ENCODE data around the gene ZNF654.
"Not testable (repeated sequence)": the region's sequence is repeated elsewhere in the genome, so short reads cannot be mapped to it uniquely, and the experiment has no call there.

The ZNF654 gene

DNA sequence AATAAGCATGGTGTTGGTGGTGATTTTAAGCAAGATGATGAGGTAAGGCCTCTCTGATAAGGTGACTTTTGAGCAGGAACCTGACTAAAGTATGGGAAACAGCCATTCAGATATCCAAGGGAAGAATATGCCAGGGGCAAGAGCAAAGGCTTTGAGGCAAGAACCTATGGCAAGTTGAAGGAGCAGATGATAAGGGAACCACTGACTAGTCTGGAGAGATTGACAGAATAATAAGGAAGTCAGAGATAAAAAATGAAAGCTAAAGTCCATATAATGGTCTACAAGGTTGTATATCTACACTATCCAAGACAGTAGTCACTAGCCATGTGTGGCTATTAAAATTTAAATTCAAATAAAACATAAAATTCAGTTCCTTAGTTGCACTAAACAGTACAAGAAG, 88.2 kb downstream of the ZNF654 start:
- no peak for DNase-seq

DNA sequence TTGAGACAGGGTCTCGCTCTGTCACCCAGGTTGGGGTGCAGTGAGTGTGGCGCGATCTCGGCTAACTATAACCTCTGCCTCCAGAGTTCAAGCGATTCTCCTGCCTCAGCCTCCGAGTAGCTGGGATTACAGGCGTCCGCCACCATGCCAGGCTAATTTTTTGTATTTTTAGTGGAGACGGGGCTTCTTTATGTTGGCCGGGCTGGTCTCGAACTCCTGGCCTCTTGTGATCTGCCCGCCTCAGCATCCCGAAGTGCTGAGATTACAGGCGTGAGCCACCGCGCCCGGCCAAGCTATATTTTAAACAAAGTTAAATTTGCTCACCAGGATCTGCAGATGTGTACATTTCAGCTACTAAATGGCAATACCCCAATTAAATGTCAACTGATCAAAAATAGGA, 89.6 kb downstream of the ZNF654 start:
- DNase-seq, result no peak

DNA sequence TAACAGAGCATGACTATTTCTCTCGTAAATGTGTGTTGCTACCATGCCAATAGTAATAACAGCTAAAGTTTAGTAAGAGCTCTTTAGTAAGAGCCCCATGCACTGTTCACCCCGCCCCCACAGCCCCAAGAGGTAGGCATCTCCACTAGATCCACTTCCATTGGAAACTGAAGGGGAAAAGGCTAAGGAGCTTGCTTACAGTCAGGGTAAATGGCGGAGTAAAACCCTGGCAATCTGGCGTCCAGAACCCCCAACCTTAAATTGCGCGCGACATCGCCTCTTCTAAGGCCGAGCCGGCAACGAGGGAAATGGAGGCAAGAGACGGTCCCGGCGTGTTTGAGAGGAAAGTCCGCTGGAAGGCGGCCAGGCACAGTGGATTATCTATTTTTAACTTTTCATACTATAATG, 90.0 kb downstream of the ZNF654 start:
- no peak for DNase-seq

DNA sequence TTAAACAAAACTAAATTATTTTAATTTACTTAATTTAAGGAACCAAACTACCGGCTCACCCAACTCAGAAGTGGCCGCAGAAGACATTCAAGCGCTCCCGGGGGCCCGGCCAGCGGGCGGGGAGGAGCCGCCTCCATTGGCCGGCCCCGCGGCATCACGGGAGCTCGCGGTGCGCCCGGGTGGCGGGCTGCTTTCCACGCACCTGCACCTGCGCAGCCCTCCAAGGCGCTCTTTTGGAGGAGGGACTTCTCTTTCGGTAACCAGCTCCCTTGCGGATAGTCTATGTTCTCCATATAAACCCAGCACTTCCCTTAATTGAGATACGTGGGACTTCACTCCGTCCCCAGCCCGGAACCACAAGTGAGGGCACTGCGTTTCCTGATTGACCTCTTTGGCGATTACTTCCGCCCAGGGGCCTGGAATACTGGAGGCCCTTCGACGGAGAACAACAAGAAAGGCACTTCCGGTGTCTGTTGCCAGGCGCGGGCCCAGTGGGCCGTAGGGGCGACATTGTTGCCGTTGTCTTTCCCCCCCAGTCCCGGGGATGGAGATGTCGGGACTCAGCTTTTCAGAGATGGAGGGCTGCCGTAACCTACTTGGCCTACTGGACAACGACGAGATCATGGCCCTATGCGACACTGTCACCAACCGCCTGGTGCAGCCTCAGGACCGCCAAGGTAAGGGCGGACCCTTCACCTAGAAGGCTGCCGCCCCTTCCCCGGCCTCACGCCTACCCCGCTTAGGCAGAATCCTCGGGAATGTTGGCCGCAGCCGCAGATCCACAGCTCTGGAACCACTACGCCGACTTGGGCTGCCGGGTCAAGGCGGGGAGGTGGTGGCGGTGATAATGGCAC, 90.7 kb downstream of the ZNF654 start, which contains the start of gene C3orf38:
C3orf38 (plus strand) TSS at position 451 of the 854 bp plus-strand sequence; CDS start at position 545, 94 bp downstream.
- peak; percentile 66 to 71 for DNase-seq

DNA sequence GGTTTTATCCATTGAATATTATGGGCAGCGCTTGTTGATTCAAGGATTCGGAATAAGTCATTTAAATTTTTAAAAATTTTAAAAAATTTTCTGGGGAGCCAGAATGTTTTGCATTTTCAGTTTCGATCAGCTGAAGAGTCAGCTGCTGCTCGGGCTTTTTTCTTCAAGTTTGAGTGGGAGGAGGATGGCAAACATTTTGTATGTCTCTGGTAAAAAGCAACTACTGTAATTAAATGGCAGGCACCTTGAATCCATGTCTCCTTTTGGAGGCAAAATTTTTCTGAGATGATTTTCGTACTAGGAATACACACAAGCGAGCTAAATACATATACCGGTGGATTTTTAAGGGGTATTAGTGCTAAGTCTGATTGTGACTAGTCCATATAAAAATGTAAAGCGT, 91.3 kb downstream of the ZNF654 start:
- DNase-seq, result peak in 1 of 2 donors; percentile 31

DNA sequence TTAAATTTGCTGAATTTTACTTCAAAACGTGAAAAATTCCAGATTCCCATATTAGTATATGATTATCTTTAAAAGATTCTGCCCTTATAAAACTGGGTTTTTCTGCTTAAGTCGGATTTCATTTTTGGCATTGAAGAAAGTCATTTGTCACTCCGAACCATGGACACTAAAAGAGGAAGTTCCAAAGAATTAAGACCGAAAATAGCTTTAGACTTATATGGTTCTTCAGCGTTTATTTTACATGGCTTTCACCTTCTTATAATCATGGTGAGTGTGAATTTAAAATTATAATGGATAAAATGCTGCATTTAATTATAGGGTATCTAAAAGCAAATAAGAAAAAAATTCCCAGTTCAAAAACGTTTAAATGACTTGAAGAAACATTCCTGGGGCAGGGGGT, 91.8 kb downstream of the ZNF654 start:
- no peak for DNase-seq

DNA sequence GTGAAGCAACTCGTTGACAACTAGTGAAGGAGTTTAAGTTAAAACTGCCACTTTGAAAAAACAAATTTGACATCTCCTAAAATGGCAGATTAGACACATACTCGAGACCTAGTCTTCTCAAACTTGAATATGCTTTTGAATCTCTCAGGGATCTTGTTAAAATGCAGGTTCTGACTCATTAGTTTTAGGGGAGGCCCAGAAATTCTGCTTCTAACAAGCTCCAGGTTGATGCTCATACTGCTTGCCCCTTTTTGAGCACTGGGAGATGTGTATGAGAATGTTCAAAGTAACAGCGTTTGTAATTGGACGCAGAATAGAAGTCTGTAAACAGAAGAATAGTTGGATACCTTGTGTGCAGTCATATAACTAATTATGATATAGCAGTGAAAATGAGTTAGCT, 92.3 kb downstream of the ZNF654 start:
- DNase-seq, result no peak

DNA sequence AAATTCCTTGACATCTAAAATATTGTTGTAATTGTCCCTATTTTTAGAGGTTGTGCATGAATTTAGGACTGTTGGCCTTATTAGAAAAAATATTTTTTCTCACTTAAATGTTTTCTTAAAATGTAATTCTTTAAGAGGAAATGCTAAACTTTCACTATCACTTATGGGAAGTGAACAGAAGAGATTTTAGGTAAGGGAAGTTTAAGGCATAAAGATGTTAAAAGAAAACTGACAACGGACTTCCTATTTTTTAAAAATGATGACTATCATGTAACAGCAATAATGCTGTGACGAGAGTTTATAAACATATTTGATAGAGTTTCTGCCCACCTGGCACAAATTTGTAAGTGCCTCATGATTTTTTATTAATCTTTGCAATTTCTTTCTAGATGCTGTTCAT, 93.8 kb downstream of the ZNF654 start:
- DNase-seq, result no peak

DNA sequence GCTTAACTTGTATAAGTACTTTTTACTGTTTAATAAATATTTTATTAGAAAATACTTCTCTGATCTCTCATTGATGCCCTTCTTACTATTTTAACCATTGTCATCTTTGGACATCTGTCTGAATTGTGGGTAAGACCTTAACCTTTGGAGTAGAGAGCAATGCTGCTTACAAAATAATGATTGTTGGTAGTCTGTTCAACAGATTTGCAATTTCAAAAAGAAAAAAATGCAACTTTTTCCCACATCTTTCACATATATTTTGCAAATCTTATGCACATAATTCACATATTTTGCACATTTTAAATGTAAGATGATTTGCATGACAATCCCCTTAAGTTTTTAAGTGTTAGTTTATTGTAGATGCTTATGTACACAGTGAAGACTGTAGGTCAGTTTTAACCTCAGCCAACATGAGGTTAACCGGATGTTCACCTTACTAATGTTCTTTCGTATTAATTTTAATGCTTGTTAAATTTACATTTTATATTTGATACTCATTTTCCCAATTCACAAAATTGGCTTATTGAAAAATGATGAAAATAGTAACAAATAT, 107.4 kb downstream of the ZNF654 start:
- DNase-seq, result no peak

DNA sequence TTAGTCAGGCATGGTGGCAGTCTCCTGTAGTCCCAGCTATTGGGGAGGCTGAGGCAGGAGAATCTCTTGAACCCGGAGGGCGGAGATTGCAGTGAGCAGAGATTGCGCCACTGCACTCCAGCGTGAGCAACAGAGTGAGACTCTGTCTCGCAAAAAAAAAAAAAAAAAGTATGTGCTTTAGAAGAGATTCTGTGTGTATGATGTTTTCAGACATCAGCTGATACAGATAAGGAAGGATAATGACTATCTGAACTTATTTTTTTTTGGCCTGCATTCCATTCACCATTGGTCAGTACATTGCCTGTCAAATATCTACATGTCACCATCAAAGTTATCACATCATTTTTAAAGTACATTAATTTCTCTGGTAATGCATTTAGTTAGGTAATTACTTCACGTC, 108.1 kb downstream of the ZNF654 start:
- DNase-seq, result no peak

DNA sequence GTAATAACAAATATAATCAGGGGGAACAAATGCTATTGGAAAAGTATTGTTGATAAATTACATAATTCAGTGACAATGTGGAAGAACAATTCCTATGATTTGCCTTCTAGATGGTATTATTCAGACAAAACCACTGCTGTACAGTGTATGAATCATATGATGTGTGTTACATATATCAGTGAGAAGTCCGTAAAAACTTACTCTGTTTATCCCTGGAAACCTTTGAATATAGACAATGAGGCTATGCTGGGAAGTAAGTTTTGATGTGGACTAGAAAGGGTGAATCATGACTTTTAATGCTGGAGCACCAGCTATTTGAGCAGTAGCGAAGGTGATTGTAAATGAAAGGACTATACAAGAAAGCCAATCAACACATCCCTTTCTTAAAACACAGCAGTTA, 108.6 kb downstream of the ZNF654 start:
- DNase-seq, result no peak

DNA sequence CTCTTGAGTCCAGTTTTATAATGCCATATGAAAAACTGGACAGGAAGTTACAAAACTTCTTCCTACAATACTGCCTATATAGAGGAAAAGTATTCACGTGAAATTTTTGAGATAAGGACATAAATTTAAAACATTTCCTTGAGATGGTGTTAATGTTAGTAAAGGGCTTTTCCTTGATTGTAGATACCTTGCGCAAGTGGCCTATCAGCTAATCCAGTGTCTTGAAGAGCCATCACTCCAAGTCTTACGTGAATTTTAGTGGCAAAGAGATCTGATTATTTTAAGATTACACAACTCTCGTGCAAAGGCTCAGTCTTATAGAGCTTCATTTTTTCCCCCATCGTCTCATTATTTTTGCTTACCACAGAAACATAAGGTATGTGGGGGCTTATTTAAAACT, 109.1 kb downstream of the ZNF654 start:
- DNase-seq, result no peak

DNA sequence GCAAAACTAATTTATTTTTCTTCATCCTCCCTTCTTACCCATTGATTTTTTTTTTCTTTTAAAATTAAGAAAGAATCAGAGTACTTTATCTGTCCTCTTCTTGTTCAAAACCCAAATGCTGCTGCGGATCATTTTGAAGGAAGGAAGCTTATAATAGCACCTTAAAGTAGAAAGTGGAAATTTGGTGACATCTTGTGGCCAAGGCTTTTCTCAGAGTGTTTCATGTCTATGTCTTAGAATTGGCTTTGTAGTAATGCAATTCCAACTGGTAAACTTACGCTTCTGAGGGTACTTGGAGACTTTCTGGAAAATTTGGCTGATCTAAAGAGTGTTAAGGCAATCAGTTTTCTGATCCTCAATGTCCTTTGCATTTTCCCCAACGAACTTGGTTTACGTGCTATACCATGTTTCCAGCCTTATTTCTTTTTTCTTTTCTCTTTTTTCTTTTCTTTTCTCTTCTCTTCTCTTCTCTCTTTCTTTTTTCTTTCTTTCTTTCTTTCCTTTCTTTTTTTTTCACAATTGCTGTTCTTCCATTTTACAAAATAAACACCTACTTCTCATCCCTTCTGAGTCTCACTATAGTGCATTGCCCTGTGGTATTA, 121.4 kb downstream of the ZNF654 start:
- peak; percentile 8 to 28 for DNase-seq

DNA sequence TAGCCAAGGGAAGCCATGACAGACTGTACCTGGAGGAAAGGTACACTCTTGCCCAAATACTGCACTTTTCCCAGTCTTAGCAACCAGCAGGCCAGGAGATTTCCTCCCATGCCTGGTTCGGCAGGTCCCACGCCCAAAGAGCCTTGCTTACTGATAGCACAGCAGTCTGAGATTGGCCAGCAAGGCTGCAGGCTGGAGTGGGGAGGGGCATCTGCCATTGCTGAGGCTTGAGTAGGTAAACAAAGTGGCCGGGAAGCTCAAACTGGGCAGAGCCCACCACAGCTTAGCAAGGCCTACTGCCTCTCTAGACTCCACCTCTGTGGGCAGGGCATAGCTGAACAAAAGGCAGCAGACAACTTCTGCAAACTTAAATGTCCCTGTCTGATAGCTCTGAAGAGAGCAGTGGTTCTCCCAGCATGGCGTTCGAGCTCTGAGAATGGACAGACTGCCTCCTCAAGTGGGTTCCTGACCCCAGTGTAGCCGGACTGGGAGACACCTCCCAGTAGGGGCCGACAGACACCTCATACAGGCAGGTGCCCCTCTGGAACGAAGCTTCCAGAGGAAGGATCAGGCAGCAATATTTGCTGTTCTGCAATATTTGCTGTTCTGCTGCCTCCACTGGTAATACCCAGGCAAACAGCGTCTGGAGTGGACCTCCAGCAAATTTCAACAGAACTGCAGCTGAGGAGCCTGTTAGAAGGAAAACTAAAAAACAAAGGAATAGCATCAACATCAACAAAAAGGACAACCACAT, 123.3 kb downstream of the ZNF654 start:
- not testable (repeated sequence) for DNase-seq

DNA sequence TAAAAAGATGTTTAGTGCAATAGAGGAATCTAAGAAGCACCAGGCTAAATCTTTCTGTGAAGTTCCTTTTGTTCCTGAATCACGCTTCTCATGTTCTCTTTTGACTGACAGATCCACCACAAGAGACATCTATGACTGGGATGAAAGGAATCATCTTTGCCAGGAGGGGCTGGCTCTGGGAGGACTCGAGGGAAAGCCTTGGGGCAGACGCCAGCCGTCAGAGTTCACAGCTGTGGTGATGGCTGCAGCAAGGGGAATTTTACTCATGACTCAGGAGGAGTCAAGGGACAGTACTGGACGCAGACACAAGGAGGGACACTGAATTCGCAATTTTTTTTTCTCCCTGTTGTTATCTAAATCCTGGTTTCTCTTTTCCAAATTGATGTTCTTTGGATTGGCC, 129.4 kb downstream of the ZNF654 start:
- no peak for DNase-seq

DNA sequence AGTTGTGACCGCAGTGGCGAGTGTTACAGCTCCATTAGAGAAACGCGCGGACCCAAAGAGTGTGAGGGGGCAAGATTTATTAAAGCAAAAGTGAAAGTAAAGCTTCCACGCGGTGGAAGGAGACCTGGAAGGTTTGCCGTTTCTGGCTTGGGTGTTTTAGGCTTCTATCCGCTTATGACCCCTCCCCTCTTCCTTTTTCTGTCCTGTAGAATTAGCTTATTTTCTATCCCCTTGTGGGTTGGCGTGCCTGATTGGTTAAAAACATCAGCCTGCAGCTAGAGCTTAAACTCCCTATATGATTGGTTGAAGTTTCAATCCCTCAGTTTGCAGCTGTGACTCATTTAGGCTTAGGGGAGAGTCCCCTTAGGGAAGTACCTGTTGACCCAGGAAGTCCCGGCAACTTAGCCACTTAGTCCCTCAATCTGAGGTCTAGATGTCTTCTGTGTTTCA, 130.3 kb downstream of the ZNF654 start:
- no peak for DNase-seq

DNA sequence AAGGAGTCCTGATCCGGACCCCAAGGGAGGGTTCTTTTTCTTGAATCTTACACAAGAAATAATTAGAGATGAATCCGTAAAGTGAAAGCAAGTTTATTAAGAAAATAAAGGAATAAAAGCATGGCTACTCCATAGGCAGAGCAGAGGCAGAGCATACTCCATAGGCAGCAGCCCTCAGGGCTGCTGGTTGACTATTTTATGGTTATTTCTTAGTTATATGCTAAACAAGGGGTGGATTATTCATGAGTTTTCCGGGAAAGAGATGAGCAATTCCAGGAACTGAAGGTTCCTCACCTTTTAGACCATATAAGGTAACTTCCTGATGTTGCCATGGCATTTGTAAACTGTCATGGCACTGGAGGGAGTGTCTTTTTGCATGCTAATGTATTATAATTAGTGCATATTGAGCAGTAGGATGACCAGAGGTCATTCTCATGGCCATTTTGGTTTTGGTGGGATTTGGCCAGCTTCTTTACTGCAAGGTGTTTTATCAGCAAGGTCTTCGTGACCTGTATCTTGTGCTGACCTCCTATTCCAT, 132.9 kb downstream of the ZNF654 start:
- no peak for DNase-seq

DNA sequence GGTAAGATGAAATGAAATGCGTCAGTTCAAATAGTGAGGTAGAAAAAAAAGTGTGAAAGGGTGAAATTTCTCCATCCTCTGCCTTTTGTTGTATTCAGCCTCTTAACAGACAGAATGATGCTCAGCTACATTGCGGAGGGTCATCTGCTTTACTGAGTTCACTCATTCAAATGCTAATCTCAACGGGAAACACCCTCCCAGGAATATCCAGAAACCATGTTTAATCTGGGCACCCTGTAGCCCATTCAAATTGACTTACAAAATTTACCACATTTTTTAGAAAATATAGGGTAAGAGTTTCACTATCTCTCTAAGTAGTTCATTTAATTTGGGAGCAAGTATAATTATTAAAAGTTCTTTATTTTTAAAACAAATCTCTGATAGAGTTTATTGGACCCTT, 133.6 kb downstream of the ZNF654 start:
- DNase-seq, result no peak
